Gastrocnemius medialis (tissue), 4 donors: ENCODE results near the gene SLC9A6.

Experiments used
- CTCF ChIP-seq, 5 experiments: fragments of 450-650 bp in 3 of 5; fragments of 200-600 bp in 2 of 5; sonication (generic) in 2 of 5; IDR thresholded peaks in 4 of 5; conservative IDR thresholded peaks in 1 of 5; 1 replicate in 4 of 5; 2 replicates in 1 of 5; pipeline ENCODE4 v1.5.1; 2016 to 2019; ENCODE audit warnings: antibody characterized with exemption in 5 of 5, mild to moderate bottlenecking in 3 of 5, moderate library complexity in 3 of 5
- POLR2A ChIP-seq, 2 donors: fragments of 450-650 bp; IDR thresholded peaks; one replicate each; pipeline ENCODE4 v1.6.1; 2017; ENCODE audit warnings: antibody characterized with exemption in 2 of 2, mild to moderate bottlenecking in 2 of 2, moderate library complexity in 2 of 2

- TF ChIP-seq CTCF (IDR thresholded peaks at IDR 0.05 in 4 of 5, conservative IDR thresholded peaks at IDR 0.05 in 1 of 5): no peak
- no peak for TF ChIP-seq POLR2A (IDR thresholded peaks at IDR 0.05)
Observed at GRCh38 chrX:135984256-135984655, 979 bp upstream of the SLC9A6 start.
